HG02840 (cell line): Measurements from ENCODE around the gene ANKRD9.
A peak's percentile ranks its signal among the peaks of the same experiment; 100 is the strongest.
"Not testable (repeated sequence)": the region's sequence is repeated elsewhere in the genome, so short reads cannot be mapped to it uniquely, and the experiment has no call there.

Experiments used
- ATAC-seq: cut with Tn5 transposase; IDR thresholded peaks from one replicate; pipeline ENCODE4 v1.9.1; 2021; ENCODE audit warnings: mild to moderate bottlenecking, moderate library complexity, moderate number of reproducible peaks; ENCODE audit not compliant: unreplicated experiment, low FRiP score

The ANKRD9 gene

GRCh38 chr14:102509746-102510615 is at the start of gene ANKRD9:
TSS of gene ANKRD9 (minus strand) at chr14:102509776. CDS start at chr14:102507889, 1,887 bp downstream.
- ATAC-seq: peak; percentile 62

- ATAC-seq: no peak
Measured at GRCh38 chr14:102558556-102558955, 49.0 kb upstream of the ANKRD9 start.

- ATAC-seq: no peak
Measured at GRCh38 chr14:102557434-102558226, 48.1 kb upstream of the ANKRD9 start.

GRCh38 chr14:102556098-102556677 is 46.6 kb upstream of the ANKRD9 start:
- ATAC-seq: no peak

GRCh38 chr14:102554821-102555819 is 45.5 kb upstream of the ANKRD9 start:
- no peak for ATAC-seq

- ATAC-seq: no peak
Measured at GRCh38 chr14:102551995-102552705, 42.6 kb upstream of the ANKRD9 start.

GRCh38 chr14:102550927-102551401 is 41.4 kb upstream of the ANKRD9 start:
- not testable (repeated sequence) for ATAC-seq

- ATAC-seq: no peak
Measured at GRCh38 chr14:102548616-102549240, 39.2 kb upstream of the ANKRD9 start.

- ATAC-seq: no peak
Measured at GRCh38 chr14:102545461-102546265, 36.1 kb upstream of the ANKRD9 start.

GRCh38 chr14:102544747-102545460 is 35.3 kb upstream of the ANKRD9 start:
- no peak for ATAC-seq

- no peak for ATAC-seq
Measured at GRCh38 chr14:102544046-102544746, 34.6 kb upstream of the ANKRD9 start.

- no peak for ATAC-seq
Measured at GRCh38 chr14:102541771-102542170, 32.2 kb upstream of the ANKRD9 start.

GRCh38 chr14:102541029-102541491 is 31.5 kb upstream of the ANKRD9 start:
- not testable (repeated sequence) for ATAC-seq

GRCh38 chr14:102540315-102541028 is 30.9 kb upstream of the ANKRD9 start:
- ATAC-seq: no peak

- no peak for ATAC-seq
Measured at GRCh38 chr14:102539544-102540314, 30.2 kb upstream of the ANKRD9 start.
